ENCODE data around the gene PCDHA1.
"Not testable (repeated sequence)": the region's sequence is repeated elsewhere in the genome, so short reads cannot be mapped to it uniquely, and the experiment has no call there.

Gene PCDHA1

GRCh38 chr5:140785905-140786686 lies at the start of gene PCDHA1:
Gene PCDHA1 (plus strand): TSS chr5:140786140.
- in situ Hi-C loops (cut with MboI; ENCODE audit: low sequenced_read_pairs): no loop called here

GRCh38 chr5:140737486-140737885 lies 48.5 kb upstream of the PCDHA1 start:
- in situ Hi-C loops (cut with MboI; ENCODE audit: low sequenced_read_pairs): no loop called here

- in situ Hi-C loops (cut with MboI; ENCODE audit: low sequenced_read_pairs): no loop called here
These were observed 44.0 kb upstream of the PCDHA1 start for GRCh38 chr5:140741967-140742366.

- in situ Hi-C loops (cut with MboI; ENCODE audit: low sequenced_read_pairs): no loop called here
These were observed 32.4 kb upstream of the PCDHA1 start for GRCh38 chr5:140753561-140753960.

GRCh38 chr5:140764177-140764973 lies 21.6 kb upstream of the PCDHA1 start:
- in situ Hi-C loops (cut with MboI; ENCODE audit: low sequenced_read_pairs): no loop called here

GRCh38 chr5:140767444-140767843 lies 18.5 kb upstream of the PCDHA1 start:
- in situ Hi-C loops (cut with MboI; ENCODE audit: low sequenced_read_pairs): no loop called here

- in situ Hi-C loops (cut with MboI; ENCODE audit: low sequenced_read_pairs): no loop called here
These were observed 5.4 kb upstream of the PCDHA1 start for GRCh38 chr5:140780512-140780911.

- in situ Hi-C loops (cut with MboI; ENCODE audit: low sequenced_read_pairs): not testable (repeated sequence)
These were observed 1.5 kb downstream of the PCDHA1 start for GRCh38 chr5:140787422-140787821.

- in situ Hi-C loops (cut with MboI; ENCODE audit: low sequenced_read_pairs): not testable (repeated sequence)
These were observed 2.0 kb downstream of the PCDHA1 start for GRCh38 chr5:140787849-140788504.

- in situ Hi-C loops (cut with MboI; ENCODE audit: low sequenced_read_pairs): no loop called here
These were observed 5.1 kb downstream of the PCDHA1 start for GRCh38 chr5:140791089-140791488.

GRCh38 chr5:140794595-140795258 lies 8.8 kb downstream of the PCDHA1 start, which contains the start of gene PCDHA2:
Gene PCDHA2 (plus strand): TSS chr5:140794852.
- in situ Hi-C loops (cut with MboI; ENCODE audit: low sequenced_read_pairs): no loop called here

- in situ Hi-C loops (cut with MboI; ENCODE audit: low sequenced_read_pairs): no loop called here
These were observed 9.3 kb downstream of the PCDHA1 start for GRCh38 chr5:140795259-140795641.

- in situ Hi-C loops (cut with MboI; ENCODE audit: low sequenced_read_pairs): not testable (repeated sequence)
These were observed 10.3 kb downstream of the PCDHA1 start for GRCh38 chr5:140796072-140796717.

GRCh38 chr5:140796718-140797095 lies 10.8 kb downstream of the PCDHA1 start:
- in situ Hi-C loops (cut with MboI; ENCODE audit: low sequenced_read_pairs): no loop called here

- in situ Hi-C loops (cut with MboI; ENCODE audit: low sequenced_read_pairs): no loop called here
These were observed 15.0 kb downstream of the PCDHA1 start, which contains the start of gene PCDHA3 for GRCh38 chr5:140800816-140801493. Gene PCDHA3 (plus strand): TSS chr5:140801057.

- in situ Hi-C loops (cut with MboI; ENCODE audit: low sequenced_read_pairs): no loop called here
These were observed 15.5 kb downstream of the PCDHA1 start for GRCh38 chr5:140801494-140801841.

GRCh38 chr5:140802381-140802780 lies 16.4 kb downstream of the PCDHA1 start:
- in situ Hi-C loops (cut with MboI; ENCODE audit: low sequenced_read_pairs): not testable (repeated sequence)

- in situ Hi-C loops (cut with MboI; ENCODE audit: low sequenced_read_pairs): no loop called here
These were observed 16.9 kb downstream of the PCDHA1 start for GRCh38 chr5:140802781-140803271.

- in situ Hi-C loops (cut with MboI; ENCODE audit: low sequenced_read_pairs): no loop called here
These were observed 21.2 kb downstream of the PCDHA1 start, which contains the start of gene PCDHA4 for GRCh38 chr5:140806834-140807775. Gene PCDHA4 (plus strand): TSS chr5:140807068.

Measured in HL-60/S4 treated with retinoic acid at 250 ng/mL for 4 days and 3 days (cell line).